ENCODE data around the gene RPN2.

Gene RPN2

DNA sequence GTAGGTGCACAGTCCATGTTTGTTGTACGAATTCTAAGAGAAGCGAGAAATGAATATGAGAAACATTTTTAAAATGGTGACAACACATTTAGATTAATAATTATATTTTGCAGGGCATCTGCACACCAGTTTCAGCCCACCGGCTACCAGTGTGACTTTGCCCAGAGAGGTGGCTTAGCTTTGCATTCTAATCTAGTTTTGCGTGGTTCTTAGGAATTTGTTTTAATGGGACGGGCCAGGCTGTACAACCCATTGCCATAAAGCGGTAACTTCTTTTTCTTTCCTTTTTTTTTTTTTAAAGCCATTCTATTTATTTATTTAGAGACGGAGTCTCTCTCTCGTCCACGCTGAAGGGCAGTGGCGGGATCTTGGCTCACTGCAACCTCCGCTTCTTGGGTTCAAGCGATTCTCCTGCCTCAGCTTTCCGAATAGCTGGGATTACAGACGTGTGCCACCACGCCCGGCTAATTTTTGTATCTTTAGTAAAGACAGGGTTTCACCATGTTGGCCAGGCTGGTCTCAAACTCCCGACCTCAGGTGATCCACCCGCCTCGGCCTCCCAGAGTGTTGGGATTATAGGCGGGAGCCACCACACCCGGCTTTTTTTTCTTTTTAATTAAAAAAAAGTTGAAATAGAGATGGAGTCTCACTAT, 111.2 kb downstream of the RPN2 start:
- no peaks in the 10 kb centered on the region for H3K9me3 ChIP-seq (ENCODE audit: low read length)
- peak overlapping the region; percentile 87 for H3K27ac ChIP-seq (ENCODE audit: low read depth, low read length)
- H3K27me3 ChIP-seq (ENCODE audit: control insufficient read depth in 1 of 2, insufficient read depth in 2 of 2, low read length in 2 of 2), result no peaks in the 10 kb centered on the region
- H3K4me3 ChIP-seq (ENCODE audit: low read depth in 1 of 2, low read length in 2 of 2), result peak overlapping the region; percentile 83 to 90
- H3K9ac ChIP-seq (ENCODE audit: low read length), result peak overlapping the region; percentile 96
- peaks cover 30% of the 10 kb centered on the region for H3K4me1 ChIP-seq (ENCODE audit: insufficient read depth, low read length)
- H3K36me3 ChIP-seq (ENCODE audit: insufficient read depth, low read length), result peaks cover 7% of the 10 kb centered on the region
